OCI-LY1 (cell line): ENCODE results near the gene DCC.

Source experiments
- EZH2 ChIP-seq: fragments of 200-600 bp; sonication (generic), shearing (Covaris generic); IDR thresholded peaks from 2 replicates; pipeline ENCODE4 v1.8.0; 2017; ENCODE audit warnings: borderline replicate concordance, mixed run types, mild to moderate bottlenecking, antibody characterized with exemption, low read length, moderate library complexity, mixed read lengths
- TF ChIP-seq, protein P1 (sequence below): fragments of 200-600 bp; sonication (generic), shearing (Covaris generic); IDR thresholded peaks from 2 replicates; pipeline ENCODE4 v1.5.1; 2017; ENCODE audit warnings: mild to moderate bottlenecking, antibody characterized with exemption, low read length, moderate library complexity, mixed read lengths

DNA sequence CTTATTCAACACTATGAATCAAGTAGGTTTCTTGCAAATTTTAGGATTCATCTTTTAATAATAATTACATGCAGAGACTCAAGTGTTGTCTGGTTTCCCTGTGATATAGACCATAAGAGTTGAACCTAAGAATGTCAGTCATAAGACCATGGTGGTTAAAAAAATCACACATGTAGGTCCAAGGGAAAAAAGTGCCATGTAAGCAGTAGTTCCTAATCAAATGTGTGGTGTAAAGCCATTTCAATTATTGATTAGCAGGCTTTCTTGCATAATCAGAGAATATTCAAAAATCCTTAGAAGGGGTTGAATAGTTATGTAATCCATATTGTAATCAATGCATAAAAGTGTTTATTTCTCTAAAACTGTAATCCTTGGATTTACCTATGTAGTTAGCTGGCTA is 93.8 kb downstream of the DCC start:
- TF ChIP-seq, protein P1, sequence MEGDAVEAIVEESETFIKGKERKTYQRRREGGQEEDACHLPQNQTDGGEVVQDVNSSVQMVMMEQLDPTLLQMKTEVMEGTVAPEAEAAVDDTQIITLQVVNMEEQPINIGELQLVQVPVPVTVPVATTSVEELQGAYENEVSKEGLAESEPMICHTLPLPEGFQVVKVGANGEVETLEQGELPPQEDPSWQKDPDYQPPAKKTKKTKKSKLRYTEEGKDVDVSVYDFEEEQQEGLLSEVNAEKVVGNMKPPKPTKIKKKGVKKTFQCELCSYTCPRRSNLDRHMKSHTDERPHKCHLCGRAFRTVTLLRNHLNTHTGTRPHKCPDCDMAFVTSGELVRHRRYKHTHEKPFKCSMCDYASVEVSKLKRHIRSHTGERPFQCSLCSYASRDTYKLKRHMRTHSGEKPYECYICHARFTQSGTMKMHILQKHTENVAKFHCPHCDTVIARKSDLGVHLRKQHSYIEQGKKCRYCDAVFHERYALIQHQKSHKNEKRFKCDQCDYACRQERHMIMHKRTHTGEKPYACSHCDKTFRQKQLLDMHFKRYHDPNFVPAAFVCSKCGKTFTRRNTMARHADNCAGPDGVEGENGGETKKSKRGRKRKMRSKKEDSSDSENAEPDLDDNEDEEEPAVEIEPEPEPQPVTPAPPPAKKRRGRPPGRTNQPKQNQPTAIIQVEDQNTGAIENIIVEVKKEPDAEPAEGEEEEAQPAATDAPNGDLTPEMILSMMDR = no peak
- TF ChIP-seq EZH2 = no peak
